Measurements from ENCODE around the gene KLHL22.

Gene KLHL22

DNA sequence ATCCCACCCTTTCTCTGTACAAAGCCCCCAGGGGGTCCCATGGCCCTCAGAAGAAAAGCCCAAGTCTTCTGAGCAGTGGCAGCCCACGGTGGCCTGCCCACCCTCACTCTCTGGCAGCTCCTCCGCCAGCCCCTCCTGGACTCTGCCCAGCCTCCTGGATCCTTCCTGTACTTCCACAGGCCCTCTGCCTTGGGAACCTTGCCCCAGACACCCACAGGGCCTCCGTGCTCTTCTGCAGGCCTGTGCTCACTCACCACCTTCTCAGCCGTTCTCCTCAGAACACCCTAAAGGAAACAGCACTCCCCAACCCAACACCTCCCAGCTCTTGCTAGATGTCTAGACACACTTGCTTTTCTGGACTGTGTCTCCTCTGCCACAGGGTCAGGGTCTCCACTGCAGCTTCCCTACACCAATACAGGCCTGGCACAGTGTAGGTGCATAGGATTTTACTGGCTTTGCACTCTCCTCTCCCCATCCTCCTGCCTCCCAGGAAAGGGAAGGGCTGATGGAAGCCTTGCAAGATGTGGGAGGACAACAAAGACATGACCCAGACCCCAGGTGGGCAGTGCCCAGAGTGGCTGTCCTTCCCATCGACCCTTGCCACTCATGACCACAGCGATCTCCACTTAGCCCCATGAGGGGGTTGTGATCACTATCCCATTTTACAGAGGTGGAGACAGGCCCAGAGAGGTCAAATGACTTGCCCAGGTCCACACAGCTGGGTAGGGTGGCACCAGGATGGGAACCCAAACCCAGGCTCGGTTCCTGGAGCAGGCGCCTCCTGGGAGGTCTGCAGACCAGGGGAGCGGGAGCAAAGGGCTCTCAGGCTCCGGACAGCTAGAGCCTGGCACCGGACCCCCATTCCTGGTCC lies 59.9 kb downstream of the KLHL22 start:
- Histone ChIP-seq H3K4me1 (ENCODE audit: insufficient read depth, low read length) (no peaks in the 10 kb centered on the region), H3K27ac (ENCODE audit: low read depth, low read length) (no peak overlapping the region), H3K9ac (ENCODE audit: low read depth, low read length) (no peak overlapping the region), H3K4me3 (ENCODE audit: low read length) (peak overlapping the region; percentile 62), H3K27me3 (ENCODE audit: insufficient read depth, low read length) (peaks cover 90% of the 10 kb centered on the region), H3K9me3 (ENCODE audit: insufficient read depth, low read depth, low read length) (no peaks in the 10 kb centered on the region), H3K36me3 (ENCODE audit: insufficient read depth, low read length) (no peaks in the 10 kb centered on the region)
- 61% methylated on average over 11 of the region's 11 CpGs for WGBS

DNA sequence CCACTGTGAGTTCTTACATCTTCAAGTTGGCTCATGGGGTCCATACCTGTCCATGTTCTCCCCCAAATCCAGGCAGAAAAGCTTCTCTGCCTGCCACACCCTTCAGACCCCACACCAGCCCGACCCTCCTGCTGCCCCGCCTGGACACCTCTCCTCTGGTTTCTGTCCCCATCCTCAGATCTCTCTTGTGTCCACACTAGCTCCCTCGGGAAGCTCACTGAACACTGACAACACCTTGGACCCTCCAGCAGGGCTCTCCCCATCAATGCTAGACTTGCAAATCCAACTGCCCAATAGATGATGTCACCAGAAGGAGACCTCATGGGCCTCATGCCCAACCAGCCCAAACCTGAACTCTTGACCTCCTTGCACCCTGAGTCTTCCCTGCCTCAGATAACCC lies 60.8 kb downstream of the KLHL22 start:
- H3K9me3 ChIP-seq (ENCODE audit: insufficient read depth, low read depth, low read length): no peaks in the 10 kb centered on the region
- H3K27me3 ChIP-seq (ENCODE audit: insufficient read depth, low read length): peaks cover 97% of the 10 kb centered on the region
- H3K4me3 ChIP-seq (ENCODE audit: low read length): no peak overlapping the region
- no peak overlapping the region for H3K9ac ChIP-seq (ENCODE audit: low read depth, low read length)
- no peak overlapping the region for H3K27ac ChIP-seq (ENCODE audit: low read depth, low read length)
- H3K36me3 ChIP-seq (ENCODE audit: insufficient read depth, low read length): no peaks in the 10 kb centered on the region
- 93% methylated on average over 3 of the region's 3 CpGs for whole genome bisulfite sequencing
- no peaks in the 10 kb centered on the region for H3K4me1 ChIP-seq (ENCODE audit: insufficient read depth, low read length)

- WGBS: 94% methylated on average over 12 of the region's 12 CpGs
- Histone ChIP-seq H3K9me3 (ENCODE audit: insufficient read depth, low read depth, low read length) (no peaks in the 10 kb centered on the region), H3K9ac (ENCODE audit: low read depth, low read length) (no peak overlapping the region), H3K27me3 (ENCODE audit: insufficient read depth, low read length) (peaks cover 97% of the 10 kb centered on the region), H3K27ac (ENCODE audit: low read depth, low read length) (no peak overlapping the region), H3K4me3 (ENCODE audit: low read length) (no peak overlapping the region), H3K4me1 (ENCODE audit: insufficient read depth, low read length) (no peaks in the 10 kb centered on the region), H3K36me3 (ENCODE audit: insufficient read depth, low read length) (no peaks in the 10 kb centered on the region)
These were observed 61.3 kb downstream of the KLHL22 start for GRCh38 chr22:20434264-20434751.

- Histone ChIP-seq H3K4me3 (ENCODE audit: low read length) (no peak overlapping the region), H3K9me3 (ENCODE audit: insufficient read depth, low read depth, low read length) (no peaks in the 10 kb centered on the region), H3K9ac (ENCODE audit: low read depth, low read length) (no peak overlapping the region), H3K4me1 (ENCODE audit: insufficient read depth, low read length) (no peaks in the 10 kb centered on the region), H3K27me3 (ENCODE audit: insufficient read depth, low read length) (peaks cover 96% of the 10 kb centered on the region), H3K36me3 (ENCODE audit: insufficient read depth, low read length) (no peaks in the 10 kb centered on the region), H3K27ac (ENCODE audit: low read depth, low read length) (no peak overlapping the region)
- WGBS: 88% methylated on average over 4 of the region's 4 CpGs
These were observed 61.8 kb downstream of the KLHL22 start for GRCh38 chr22:20433686-20434241.

DNA sequence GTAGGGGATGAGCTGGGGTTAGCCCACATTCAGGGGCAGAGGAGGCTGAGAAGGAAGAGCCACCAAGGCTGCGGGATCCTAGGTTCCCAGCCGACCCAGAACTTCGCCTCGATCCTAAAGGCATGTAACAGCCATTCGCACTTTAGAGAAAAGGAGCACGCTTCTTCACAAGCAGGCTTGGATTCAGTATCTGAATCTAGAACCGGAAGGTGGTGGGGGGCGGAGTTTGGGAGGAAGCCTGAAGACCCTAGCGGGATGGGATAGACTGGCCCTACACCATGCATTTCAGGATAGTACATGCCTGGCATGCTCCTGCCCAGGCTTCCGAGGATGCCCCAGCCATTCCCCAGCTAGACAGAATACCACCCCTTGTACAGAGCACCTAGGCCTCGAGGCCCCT lies 62.4 kb downstream of the KLHL22 start:
- H3K4me1 ChIP-seq (ENCODE audit: insufficient read depth, low read length): no peaks in the 10 kb centered on the region
- H3K36me3 ChIP-seq (ENCODE audit: insufficient read depth, low read length): no peaks in the 10 kb centered on the region
- H3K4me3 ChIP-seq (ENCODE audit: low read length): no peak overlapping the region
- 92% methylated on average over 11 of the region's 11 CpGs for WGBS
- H3K27ac ChIP-seq (ENCODE audit: low read depth, low read length): no peak overlapping the region
- H3K9ac ChIP-seq (ENCODE audit: low read depth, low read length): no peak overlapping the region
- H3K27me3 ChIP-seq (ENCODE audit: insufficient read depth, low read length): peaks cover 95% of the 10 kb centered on the region
- H3K9me3 ChIP-seq (ENCODE audit: insufficient read depth, low read depth, low read length): no peaks in the 10 kb centered on the region

GRCh38 chr22:20432244-20432686 lies 63.3 kb downstream of the KLHL22 start:
- Histone ChIP-seq H3K9me3 (ENCODE audit: insufficient read depth, low read depth, low read length) (no peaks in the 10 kb centered on the region), H3K4me1 (ENCODE audit: insufficient read depth, low read length) (no peaks in the 10 kb centered on the region), H3K36me3 (ENCODE audit: insufficient read depth, low read length) (no peaks in the 10 kb centered on the region), H3K4me3 (ENCODE audit: low read length) (no peak overlapping the region), H3K9ac (ENCODE audit: low read depth, low read length) (no peak overlapping the region), H3K27me3 (ENCODE audit: insufficient read depth, low read length) (peaks cover 96% of the 10 kb centered on the region), H3K27ac (ENCODE audit: low read depth, low read length) (no peak overlapping the region)
- 86% methylated on average over 3 of the region's 3 CpGs for WGBS

GRCh38 chr22:20431511-20432192 lies 63.9 kb downstream of the KLHL22 start:
- Histone ChIP-seq H3K9me3 (ENCODE audit: insufficient read depth, low read depth, low read length) (no peaks in the 10 kb centered on the region), H3K27me3 (ENCODE audit: insufficient read depth, low read length) (peaks cover 94% of the 10 kb centered on the region), H3K9ac (ENCODE audit: low read depth, low read length) (no peak overlapping the region), H3K36me3 (ENCODE audit: insufficient read depth, low read length) (no peaks in the 10 kb centered on the region), H3K27ac (ENCODE audit: low read depth, low read length) (no peak overlapping the region), H3K4me3 (ENCODE audit: low read length) (peak overlapping the region; percentile 49), H3K4me1 (ENCODE audit: insufficient read depth, low read length) (no peaks in the 10 kb centered on the region)
- 22% methylated on average over 46 of the region's 50 CpGs for WGBS

DNA sequence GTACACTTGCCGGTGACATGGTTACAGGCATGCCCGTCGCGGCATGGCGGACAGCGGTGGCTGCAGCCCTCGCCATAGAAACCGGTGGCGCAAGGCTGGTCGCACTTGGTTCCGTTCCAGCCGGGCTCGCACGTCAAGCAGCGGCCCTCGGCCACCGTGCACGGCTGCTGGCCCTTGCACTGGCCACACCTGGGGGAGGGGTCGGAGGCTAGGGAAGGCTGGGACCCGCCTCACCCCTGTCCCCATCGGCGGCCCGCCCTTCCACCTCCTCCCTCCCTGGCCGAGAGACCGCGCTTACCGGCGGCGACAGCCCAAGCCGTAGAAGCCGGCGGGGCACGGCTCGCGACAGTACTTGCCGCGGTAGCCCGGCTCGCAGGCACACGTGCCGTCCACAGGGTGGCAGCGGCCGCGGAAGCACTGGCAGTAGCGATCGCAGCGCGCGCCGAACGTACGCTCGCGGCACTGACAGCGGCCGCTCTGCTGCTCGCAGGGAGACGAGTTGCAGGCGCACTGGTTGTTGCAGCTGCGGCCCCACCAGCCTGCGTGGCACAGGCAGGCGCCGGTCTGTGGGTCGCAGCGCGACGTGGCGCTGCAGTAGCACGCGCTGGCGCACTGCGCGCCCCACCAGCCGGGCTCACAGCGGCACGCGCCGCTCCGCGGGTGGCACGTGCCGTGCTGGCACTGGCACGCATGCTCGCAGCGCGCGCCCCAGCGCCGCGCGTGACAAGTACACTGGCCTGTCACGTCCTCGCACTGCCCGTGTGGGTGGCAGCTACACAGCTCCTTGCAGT lies 64.7 kb downstream of the KLHL22 start:
- 3% methylated on average over 94 of the region's 94 CpGs for WGBS
- Histone ChIP-seq H3K4me3 (ENCODE audit: low read length) (peak overlapping the region; percentile 49), H3K36me3 (ENCODE audit: insufficient read depth, low read length) (no peaks in the 10 kb centered on the region)

DNA sequence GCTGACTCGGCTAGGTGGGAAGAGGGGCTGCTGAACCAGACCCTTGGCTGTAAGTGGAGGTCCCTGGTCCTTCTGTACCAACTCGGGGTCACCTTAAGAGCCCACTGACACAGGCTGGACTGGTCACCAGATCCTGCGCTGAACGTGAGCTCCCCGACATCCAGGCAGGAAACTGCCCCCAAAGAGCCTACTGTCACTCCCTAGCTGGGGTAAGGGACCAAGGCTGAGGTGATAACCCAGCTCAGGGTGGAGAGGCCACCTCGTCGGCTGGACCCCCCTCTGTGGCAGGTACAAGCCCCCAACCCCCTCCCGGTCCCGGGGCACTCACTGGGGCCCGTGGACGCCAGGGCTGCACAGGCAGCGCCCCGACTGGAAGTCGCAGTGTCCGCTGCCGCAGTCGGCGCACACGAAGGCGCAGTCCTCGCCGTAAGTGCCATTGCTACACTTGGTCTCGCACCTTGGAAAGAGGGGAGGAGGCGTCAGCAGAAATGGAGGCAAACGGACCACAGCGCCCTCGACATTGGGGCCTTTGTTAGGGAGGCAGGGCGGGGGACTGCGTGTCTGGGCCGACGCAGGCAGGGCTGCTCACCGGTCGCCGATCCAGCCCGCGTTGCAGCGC lies 65.4 kb downstream of the KLHL22 start:
- H3K4me1 ChIP-seq (ENCODE audit: insufficient read depth, low read length): no peaks in the 10 kb centered on the region
- H3K4me3 ChIP-seq (ENCODE audit: low read length): peak overlapping the region; percentile 49
- 50% methylated on average over 37 of the region's 37 CpGs for WGBS
- H3K27ac ChIP-seq (ENCODE audit: low read depth, low read length): no peak overlapping the region
- no peak overlapping the region for H3K9ac ChIP-seq (ENCODE audit: low read depth, low read length)
- peaks cover 83% of the 10 kb centered on the region for H3K27me3 ChIP-seq (ENCODE audit: insufficient read depth, low read length)
- no peaks in the 10 kb centered on the region for H3K9me3 ChIP-seq (ENCODE audit: insufficient read depth, low read depth, low read length)
- no peaks in the 10 kb centered on the region for H3K36me3 ChIP-seq (ENCODE audit: insufficient read depth, low read length)

More for the DNA sequence above, 64.7 kb downstream of the KLHL22 start:
- Histone ChIP-seq H3K27ac (ENCODE audit: low read depth, low read length) (no peak overlapping the region), H3K27me3 (ENCODE audit: insufficient read depth, low read length) (peaks cover 90% of the 10 kb centered on the region), H3K9me3 (ENCODE audit: insufficient read depth, low read depth, low read length) (no peaks in the 10 kb centered on the region), H3K9ac (ENCODE audit: low read depth, low read length) (no peak overlapping the region), H3K4me1 (ENCODE audit: insufficient read depth, low read length) (no peaks in the 10 kb centered on the region)

DNA sequence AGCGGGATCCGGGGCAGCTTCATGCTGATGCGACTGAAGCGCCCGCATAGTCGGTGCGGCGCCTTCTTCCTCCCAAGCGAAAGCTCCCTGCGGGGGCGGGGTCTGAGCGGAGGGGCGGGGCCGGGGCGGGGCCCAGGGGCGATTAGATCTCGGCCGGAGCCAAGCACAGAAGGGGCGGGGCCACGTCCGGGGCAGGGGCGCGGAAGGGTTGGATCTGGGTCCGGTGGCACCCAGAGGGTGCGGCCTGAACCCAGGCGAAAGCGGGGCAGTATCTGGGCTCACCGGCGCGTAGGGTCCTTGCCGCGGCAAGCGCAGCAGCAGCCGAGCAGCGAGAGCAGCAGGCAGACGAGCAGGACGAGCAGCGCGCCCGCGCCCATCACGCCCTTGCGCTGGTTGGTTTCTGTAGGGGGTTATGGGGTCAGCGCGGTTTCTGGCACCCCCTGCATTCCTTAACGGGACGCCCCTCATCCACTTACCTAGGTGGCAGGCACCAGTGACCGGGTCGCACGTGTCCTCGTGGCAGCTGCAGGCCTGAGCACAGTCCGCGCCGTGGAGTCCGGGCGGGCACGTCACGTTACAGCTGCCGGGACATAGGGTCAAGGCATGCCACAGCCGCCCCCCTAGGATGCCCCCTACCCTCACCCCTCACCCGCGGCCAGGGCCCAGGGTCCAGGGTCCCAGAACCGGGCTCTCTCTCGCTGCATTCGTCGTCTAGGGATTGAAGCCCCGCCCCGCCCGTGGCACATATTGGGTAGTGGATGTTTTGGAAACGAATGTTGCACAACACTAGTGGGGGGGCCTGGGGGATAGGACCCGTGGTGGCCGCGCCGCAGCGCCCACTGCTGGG lies 66.1 kb downstream of the KLHL22 start:
- Histone ChIP-seq H3K4me1 (ENCODE audit: insufficient read depth, low read length) (no peaks in the 10 kb centered on the region), H3K9ac (ENCODE audit: low read depth, low read length) (no peak overlapping the region), H3K27ac (ENCODE audit: low read depth, low read length) (no peak overlapping the region), H3K27me3 (ENCODE audit: insufficient read depth, low read length) (peaks cover 75% of the 10 kb centered on the region), H3K4me3 (ENCODE audit: low read length) (peak overlapping the region; percentile 38), H3K36me3 (ENCODE audit: insufficient read depth, low read length) (no peaks in the 10 kb centered on the region), H3K9me3 (ENCODE audit: insufficient read depth, low read depth, low read length) (no peaks in the 10 kb centered on the region)
- WGBS: 43% methylated on average over 75 of the region's 75 CpGs

Measured in HUES64 (cell line).